Prostate gland (tissue), 2 donors: ENCODE data around the gene KLF5.

Experiments used
- CTCF ChIP-seq, 4 experiments: fragments of 200-600 bp in 2 of 4; fragments of 450-650 bp in 2 of 4; sonication (generic) in 2 of 4; IDR thresholded peaks; 1 replicate in 3 of 4; 2 replicates in 1 of 4; pipeline ENCODE4 v1.5.1; 2016 to 2019; ENCODE audit warnings: antibody characterized with exemption in 4 of 4, mild to moderate bottlenecking in 2 of 4, moderate library complexity in 2 of 4
- POLR2A ChIP-seq: fragments of 450-650 bp; IDR thresholded peaks from one replicate; pipeline ENCODE4 v1.6.1; 2016; ENCODE audit warnings: antibody characterized with exemption, mild to moderate bottlenecking

DNA sequence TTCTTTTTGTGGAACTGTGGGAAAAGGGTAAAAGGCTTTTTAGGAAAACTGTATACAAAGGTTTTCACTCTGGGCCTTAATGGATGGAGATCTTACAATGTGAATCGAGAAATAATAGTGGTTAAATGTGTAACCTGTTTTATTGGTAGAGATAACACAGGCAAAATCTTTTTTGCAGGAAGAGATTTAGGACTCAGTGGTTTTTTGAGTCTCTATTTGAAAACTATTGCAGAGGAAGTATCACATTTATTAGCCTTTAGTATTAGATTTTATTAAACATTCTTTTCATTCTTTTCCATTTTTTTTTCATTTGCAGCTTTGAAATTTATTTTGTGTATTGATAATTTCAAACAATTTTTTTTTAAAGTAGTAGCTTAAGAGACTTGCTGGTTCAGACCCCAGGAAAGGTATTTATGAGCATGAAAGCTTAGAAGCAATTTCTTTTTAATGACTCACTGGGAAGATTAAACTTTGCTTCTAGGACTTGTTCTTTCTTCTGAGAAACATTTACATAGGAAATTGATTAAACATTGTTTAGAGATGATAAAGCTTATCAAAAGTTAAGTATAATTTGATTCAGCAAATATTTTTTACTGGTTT is 10.5 kb downstream of the KLF5 start:
- TF ChIP-seq CTCF (IDR thresholded peaks at IDR 0.05): no peak
- TF ChIP-seq POLR2A: no peak
